ENCODE measurements around the gene BPIFB2.

Gene BPIFB2

DNA sequence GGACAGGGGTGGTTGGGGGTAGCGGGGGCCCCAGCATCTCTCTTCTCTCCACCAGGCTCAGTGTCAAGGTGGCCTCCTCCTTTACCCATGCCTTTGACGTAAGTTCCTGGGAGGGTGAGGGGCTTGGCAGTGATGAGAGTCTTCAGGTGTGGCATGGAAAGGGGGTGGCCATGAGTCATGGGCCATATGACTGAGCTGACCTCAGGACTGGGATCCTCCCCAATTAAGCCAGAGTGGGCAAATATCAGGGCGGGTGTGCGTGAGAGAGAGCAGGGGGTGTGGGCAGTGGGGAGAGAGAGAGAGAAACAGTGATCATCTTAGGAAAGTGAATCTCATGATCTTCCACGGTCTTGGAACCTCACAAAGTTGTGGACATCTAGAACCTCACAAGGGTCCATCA lies 63.7 kb downstream of the BPIFB2 start:
- DNase-seq = no peak

- DNase-seq = no peak
Measured at GRCh38 chr20:33072362-33072761, 64.9 kb downstream of the BPIFB2 start.

GRCh38 chr20:33072813-33073212 lies 65.3 kb downstream of the BPIFB2 start:
- DNase-seq = no peak
